ENCODE results near the gene OR8G5. TPM values are rescaled to one million over a fixed set of nuclear protein-coding genes. Genes with fewer than 3 reads are reported as not detected.

The OR8G5 gene, protein sequence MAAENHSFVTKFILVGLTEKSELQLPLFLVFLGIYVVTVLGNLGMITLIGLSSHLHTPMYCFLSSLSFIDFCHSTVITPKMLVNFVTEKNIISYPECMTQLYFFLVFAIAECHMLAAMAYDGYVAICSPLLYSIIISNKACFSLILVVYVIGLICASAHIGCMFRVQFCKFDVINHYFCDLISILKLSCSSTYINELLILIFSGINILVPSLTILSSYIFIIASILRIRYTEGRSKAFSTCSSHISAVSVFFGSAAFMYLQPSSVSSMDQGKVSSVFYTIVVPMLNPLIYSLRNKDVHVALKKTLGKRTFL
- total RNA-seq (0.05 TPM), polyA plus RNA-seq (0.14 TPM)
- long read RNA-seq, donor 1, result 0 reads
- long read RNA-seq, donor 2, result 0 reads
- long read RNA-seq, donor 3, result 0 reads
- long read RNA-seq, donor 4, result 0 reads
- long read RNA-seq, donor 5, result 0 reads
- long read RNA-seq, donor 6, result 0 reads
- long read RNA-seq, donor 7, result 0 reads
- long read RNA-seq, donor 8, result 0 reads
- long read RNA-seq, donor 9, result 0 reads
- long read RNA-seq, donor 10, result 0 reads

DNA sequence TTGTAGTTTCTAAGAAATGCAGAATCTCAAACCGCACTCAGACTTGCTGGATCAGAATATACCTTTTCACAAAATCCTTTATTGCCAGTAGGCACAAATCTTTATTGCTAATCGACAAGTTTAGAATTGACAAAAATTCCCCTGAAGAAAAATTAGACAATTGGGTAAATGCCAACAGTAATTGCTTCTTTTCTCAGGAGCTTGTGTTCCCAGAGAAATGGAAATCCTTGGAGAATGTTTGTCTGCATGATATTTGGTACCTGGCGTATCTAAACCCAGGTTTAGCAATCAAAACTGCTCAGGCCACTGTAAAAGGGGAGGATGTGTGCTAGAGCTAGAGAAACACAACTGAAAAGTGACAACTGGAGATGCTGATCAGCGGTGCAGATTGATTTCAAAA is at the start of gene OR8G5:
Gene OR8G5 (plus strand): TSS at position 301 of the 400 bp plus-strand sequence. CDS start 8,556 bp downstream, outside the sequence.
- 79% methylated on average over 4 of the region's 4 CpGs for WGBS
- no peaks in the 10 kb centered on the region for H3K36me3 ChIP-seq (ENCODE audit: control insufficient read depth in 2 of 2, insufficient read depth in 2 of 2, low read length in 1 of 2)
- no peak within 1 kb of the TSS for H3K27ac ChIP-seq (ENCODE audit: low read depth in 1 of 2, low read length in 1 of 2)
- no peak for DNase-seq (ENCODE audit: low read depth in 6 of 9, low spot score in 9 of 9)
- H3K27me3 ChIP-seq (ENCODE audit: control insufficient read depth in 2 of 2, insufficient read depth in 1 of 2, low read length in 1 of 2), result no peaks in the 10 kb centered on the region
- no peak within 1 kb of the TSS for H3K4me3 ChIP-seq (ENCODE audit: low read length in 2 of 2)
- no peaks in the 10 kb centered on the region for H3K9me3 ChIP-seq (ENCODE audit: control insufficient read depth in 2 of 2, insufficient read depth in 1 of 2, low read length in 1 of 2)
- no peaks in the 10 kb centered on the region for H3K4me1 ChIP-seq (ENCODE audit: control insufficient read depth in 2 of 2, insufficient read depth in 2 of 2, low read length in 2 of 2)

DNA sequence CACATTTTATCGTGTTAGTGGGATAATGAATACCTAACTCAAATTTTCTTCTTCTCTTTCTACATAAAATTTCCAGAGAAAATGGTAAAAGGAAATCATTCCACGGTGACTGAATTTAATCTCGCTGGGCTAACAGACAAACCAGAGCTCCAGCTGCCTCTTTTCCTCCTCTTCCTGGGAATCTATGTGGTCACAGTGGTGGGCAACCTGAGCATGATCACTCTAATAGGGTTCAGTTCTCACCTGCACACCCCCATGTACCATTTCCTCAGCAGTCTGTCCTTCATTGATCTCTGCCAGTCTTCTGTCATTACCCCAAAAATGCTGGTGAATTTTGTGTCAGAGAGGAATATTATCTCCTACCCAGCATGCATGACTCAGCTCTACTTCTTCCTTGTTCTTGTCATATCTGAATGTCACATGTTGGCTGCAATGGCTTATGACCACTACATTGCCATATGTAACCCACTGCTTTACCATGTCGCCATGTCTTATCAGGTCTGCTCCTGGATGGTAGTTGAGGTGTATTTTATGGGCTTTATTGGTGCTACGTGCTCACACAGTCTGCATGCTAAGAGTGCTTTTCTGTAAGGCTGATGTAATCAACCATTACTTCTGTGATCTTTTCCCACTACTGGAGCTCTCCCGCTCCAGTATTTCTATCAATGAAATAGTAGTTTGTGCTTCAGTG is 48.9 kb upstream of the OR8G5 start:
- Histone ChIP-seq H3K4me3 (ENCODE audit: low read length in 2 of 2) (no peak overlapping the region), H3K27me3 (ENCODE audit: control insufficient read depth in 2 of 2, insufficient read depth in 1 of 2, low read length in 1 of 2) (no peaks in the 10 kb centered on the region), H3K4me1 (ENCODE audit: control insufficient read depth in 2 of 2, insufficient read depth in 2 of 2, low read length in 2 of 2) (no peaks in the 10 kb centered on the region), H3K27ac (ENCODE audit: low read depth in 1 of 2, low read length in 1 of 2) (no peak overlapping the region), H3K36me3 (ENCODE audit: control insufficient read depth in 2 of 2, insufficient read depth in 2 of 2, low read length in 1 of 2) (no peaks in the 10 kb centered on the region), H3K9me3 (ENCODE audit: control insufficient read depth in 2 of 2, insufficient read depth in 1 of 2, low read length in 1 of 2) (no peaks in the 10 kb centered on the region)
- WGBS, result 74% methylated on average over 6 of the region's 6 CpGs
- DNase-seq (ENCODE audit: low read depth in 6 of 9, low spot score in 9 of 9), result no peak

DNA sequence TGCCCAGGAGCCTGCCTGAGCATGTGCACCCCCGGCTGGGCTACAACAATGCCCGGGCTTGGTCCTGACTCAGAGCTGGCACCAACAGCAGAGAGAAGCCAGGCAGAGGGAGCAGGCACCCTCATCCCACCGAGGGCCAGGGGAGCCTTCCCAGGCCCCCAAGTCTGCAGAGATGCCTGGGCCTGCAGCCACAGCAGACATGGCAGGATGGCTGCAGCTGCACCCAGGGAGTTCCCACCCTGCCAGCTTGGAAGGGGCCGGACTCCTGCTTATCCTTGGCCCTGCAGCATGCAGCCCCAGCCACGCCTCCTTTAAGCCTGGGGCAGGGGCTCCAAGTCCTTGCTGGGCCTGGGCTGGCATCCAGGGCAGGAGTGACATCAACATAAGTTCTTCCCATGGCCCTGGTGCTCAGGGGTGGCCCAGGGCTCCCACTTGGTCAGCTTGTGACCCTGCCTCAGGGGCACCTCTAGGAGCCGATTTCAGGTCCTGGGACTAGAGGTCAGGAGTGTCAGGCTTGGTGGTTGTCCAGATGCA is 46.3 kb upstream of the OR8G5 start:
- no peak overlapping the region for H3K27ac ChIP-seq (ENCODE audit: low read depth in 1 of 2, low read length in 1 of 2)
- no peak overlapping the region for H3K4me3 ChIP-seq (ENCODE audit: low read length in 2 of 2)
- no peaks in the 10 kb centered on the region for H3K4me1 ChIP-seq (ENCODE audit: control insufficient read depth in 2 of 2, insufficient read depth in 2 of 2, low read length in 2 of 2)
- no peaks in the 10 kb centered on the region for H3K9me3 ChIP-seq (ENCODE audit: control insufficient read depth in 2 of 2, insufficient read depth in 1 of 2, low read length in 1 of 2)
- H3K27me3 ChIP-seq (ENCODE audit: control insufficient read depth in 2 of 2, insufficient read depth in 1 of 2, low read length in 1 of 2), result no peaks in the 10 kb centered on the region
- no peaks in the 10 kb centered on the region for H3K36me3 ChIP-seq (ENCODE audit: control insufficient read depth in 2 of 2, insufficient read depth in 2 of 2, low read length in 1 of 2)
- 95% methylated on average over 6 of the region's 6 CpGs for WGBS
- DNase-seq (ENCODE audit: low read depth in 6 of 9, low spot score in 9 of 9), result no peak

DNA sequence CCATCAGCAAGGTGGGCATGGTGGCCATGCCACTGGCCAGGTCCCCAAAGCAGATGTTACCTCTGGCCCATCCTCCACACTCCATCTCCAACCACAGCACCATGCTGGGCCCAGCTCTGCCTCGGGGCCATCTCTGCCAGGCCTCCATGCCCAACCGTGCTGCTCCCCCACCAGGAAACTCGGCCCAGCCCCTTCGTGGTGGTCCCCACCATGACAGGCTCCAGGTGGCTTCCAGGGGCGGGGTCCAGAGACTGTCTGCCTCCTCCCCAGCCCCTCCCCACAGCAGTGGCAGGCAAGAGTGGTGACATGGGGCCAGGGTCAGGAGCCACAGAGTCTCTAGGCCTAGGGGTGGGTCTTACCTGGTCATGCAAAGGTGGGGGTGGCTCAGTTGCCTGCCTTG is 45.8 kb upstream of the OR8G5 start:
- Histone ChIP-seq H3K4me3 (ENCODE audit: low read length in 2 of 2) (no peak overlapping the region), H3K27me3 (ENCODE audit: control insufficient read depth in 2 of 2, insufficient read depth in 1 of 2, low read length in 1 of 2) (no peaks in the 10 kb centered on the region), H3K4me1 (ENCODE audit: control insufficient read depth in 2 of 2, insufficient read depth in 2 of 2, low read length in 2 of 2) (no peaks in the 10 kb centered on the region), H3K36me3 (ENCODE audit: control insufficient read depth in 2 of 2, insufficient read depth in 2 of 2, low read length in 1 of 2) (no peaks in the 10 kb centered on the region), H3K9me3 (ENCODE audit: control insufficient read depth in 2 of 2, insufficient read depth in 1 of 2, low read length in 1 of 2) (no peaks in the 10 kb centered on the region), H3K27ac (ENCODE audit: low read depth in 1 of 2, low read length in 1 of 2) (no peak overlapping the region)
- 94% methylated on average over 5 of the region's 5 CpGs for WGBS
- no peak for DNase-seq (ENCODE audit: low read depth in 6 of 9, low spot score in 9 of 9)

DNA sequence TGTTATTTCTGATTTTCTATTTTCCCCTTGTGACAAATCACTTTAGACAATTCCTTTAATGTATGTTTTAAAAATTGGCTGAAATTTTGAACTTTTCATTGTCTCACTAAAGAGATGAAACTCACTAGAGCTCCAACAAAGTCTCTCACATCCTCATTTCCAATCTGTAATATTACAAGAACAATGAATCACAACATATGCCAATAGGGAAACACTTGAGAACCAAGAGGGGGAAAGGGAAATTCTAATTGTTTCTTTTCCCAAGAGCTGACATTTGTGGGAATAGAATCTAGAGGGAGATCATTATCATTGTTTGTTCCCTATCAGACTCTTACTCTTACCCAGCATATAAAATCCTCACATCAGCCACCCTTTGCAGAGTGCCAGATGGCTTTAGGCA is 44.9 kb upstream of the OR8G5 start:
- DNase-seq (ENCODE audit: low read depth in 6 of 9, low spot score in 9 of 9), result no peak
- no peaks in the 10 kb centered on the region for H3K36me3 ChIP-seq (ENCODE audit: control insufficient read depth in 2 of 2, insufficient read depth in 2 of 2, low read length in 1 of 2)
- H3K9me3 ChIP-seq (ENCODE audit: control insufficient read depth in 2 of 2, insufficient read depth in 1 of 2, low read length in 1 of 2), result no peaks in the 10 kb centered on the region
- H3K27ac ChIP-seq (ENCODE audit: low read depth in 1 of 2, low read length in 1 of 2), result no peak overlapping the region
- H3K27me3 ChIP-seq (ENCODE audit: control insufficient read depth in 2 of 2, insufficient read depth in 1 of 2, low read length in 1 of 2), result no peaks in the 10 kb centered on the region
- no peaks in the 10 kb centered on the region for H3K4me1 ChIP-seq (ENCODE audit: control insufficient read depth in 2 of 2, insufficient read depth in 2 of 2, low read length in 2 of 2)
- no peak overlapping the region for H3K4me3 ChIP-seq (ENCODE audit: low read length in 2 of 2)

DNA sequence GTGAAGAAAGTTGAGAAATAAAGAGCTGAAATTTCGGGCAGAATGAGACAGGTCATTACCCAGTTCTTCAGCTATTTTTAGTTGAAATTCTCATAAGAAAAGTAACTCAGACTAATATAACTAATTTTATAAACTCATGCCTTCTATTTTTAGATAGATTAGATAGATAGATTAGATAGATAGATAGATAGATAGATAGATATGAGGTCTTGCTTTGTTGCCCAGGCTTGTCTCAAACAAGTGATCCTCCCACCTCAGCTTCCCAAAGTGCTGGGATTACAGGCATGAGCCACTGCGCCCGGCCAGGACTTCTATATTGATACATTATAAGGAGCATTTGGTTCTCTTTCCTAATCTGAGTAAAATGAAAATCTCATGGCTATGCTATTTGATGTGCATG is 42.1 kb upstream of the OR8G5 start:
- no peaks in the 10 kb centered on the region for H3K27me3 ChIP-seq (ENCODE audit: control insufficient read depth in 2 of 2, insufficient read depth in 1 of 2, low read length in 1 of 2)
- WGBS, result 94% methylated on average over 3 of the region's 3 CpGs
- no peak overlapping the region for H3K4me3 ChIP-seq (ENCODE audit: low read length in 2 of 2)
- H3K27ac ChIP-seq (ENCODE audit: low read depth in 1 of 2, low read length in 1 of 2), result no peak overlapping the region
- H3K9me3 ChIP-seq (ENCODE audit: control insufficient read depth in 2 of 2, insufficient read depth in 1 of 2, low read length in 1 of 2), result no peaks in the 10 kb centered on the region
- DNase-seq (ENCODE audit: low read depth in 6 of 9, low spot score in 9 of 9), result no peak
- H3K4me1 ChIP-seq (ENCODE audit: control insufficient read depth in 2 of 2, insufficient read depth in 2 of 2, low read length in 2 of 2), result no peaks in the 10 kb centered on the region
- no peaks in the 10 kb centered on the region for H3K36me3 ChIP-seq (ENCODE audit: control insufficient read depth in 2 of 2, insufficient read depth in 2 of 2, low read length in 1 of 2)

DNA sequence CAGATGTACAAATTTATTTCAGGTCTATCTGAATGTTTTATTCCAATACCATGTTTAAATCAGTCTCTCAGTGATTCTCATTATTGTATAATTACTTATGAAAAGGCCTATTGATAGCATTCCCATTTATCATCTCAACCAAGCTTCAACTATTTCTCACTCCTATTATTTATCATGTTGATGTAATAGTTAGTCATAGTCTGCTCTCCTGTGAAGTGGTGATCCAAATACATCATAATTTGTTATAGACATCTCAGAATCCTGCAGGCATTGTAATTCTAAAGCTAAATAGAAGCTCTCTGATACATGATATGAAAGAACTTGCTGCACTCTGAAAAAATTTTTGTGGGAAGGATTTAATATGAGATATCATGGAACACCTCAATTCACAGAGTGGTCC is 37.0 kb upstream of the OR8G5 start:
- Histone ChIP-seq H3K4me3 (ENCODE audit: low read length in 2 of 2) (no peak overlapping the region), H3K36me3 (ENCODE audit: control insufficient read depth in 2 of 2, insufficient read depth in 2 of 2, low read length in 1 of 2) (no peaks in the 10 kb centered on the region), H3K27ac (ENCODE audit: low read depth in 1 of 2, low read length in 1 of 2) (no peak overlapping the region), H3K4me1 (ENCODE audit: control insufficient read depth in 2 of 2, insufficient read depth in 2 of 2, low read length in 2 of 2) (no peaks in the 10 kb centered on the region), H3K27me3 (ENCODE audit: control insufficient read depth in 2 of 2, insufficient read depth in 1 of 2, low read length in 1 of 2) (no peaks in the 10 kb centered on the region), H3K9me3 (ENCODE audit: control insufficient read depth in 2 of 2, insufficient read depth in 1 of 2, low read length in 1 of 2) (no peaks in the 10 kb centered on the region)
- no peak for DNase-seq (ENCODE audit: low read depth in 6 of 9, low spot score in 9 of 9)

DNA sequence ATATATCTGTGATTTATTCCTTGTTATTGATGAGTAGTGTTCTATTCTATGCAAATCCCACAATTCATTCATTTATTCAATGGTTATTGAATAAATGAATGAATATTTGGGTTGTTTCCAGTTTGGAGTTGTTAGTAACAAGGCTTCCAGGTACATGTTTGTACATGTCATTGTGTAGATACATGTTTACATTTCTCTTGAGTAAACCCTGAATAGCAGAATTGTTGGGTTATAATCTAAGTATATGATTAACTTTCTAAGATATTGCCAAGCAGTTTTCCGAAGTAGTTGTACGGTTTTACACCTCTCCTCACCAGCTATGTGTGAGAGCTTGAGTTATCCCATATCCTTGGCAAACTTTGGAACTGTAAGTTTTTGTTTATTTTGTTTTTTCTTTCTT is 33.8 kb upstream of the OR8G5 start:
- H3K36me3 ChIP-seq (ENCODE audit: control insufficient read depth in 2 of 2, insufficient read depth in 2 of 2, low read length in 1 of 2), result no peaks in the 10 kb centered on the region
- 97% methylated on average over 2 of the region's 2 CpGs for WGBS
- H3K4me3 ChIP-seq (ENCODE audit: low read length in 2 of 2), result no peak overlapping the region
- DNase-seq (ENCODE audit: low read depth in 6 of 9, low spot score in 9 of 9), result no peak
- no peaks in the 10 kb centered on the region for H3K9me3 ChIP-seq (ENCODE audit: control insufficient read depth in 2 of 2, insufficient read depth in 1 of 2, low read length in 1 of 2)
- no peak overlapping the region for H3K27ac ChIP-seq (ENCODE audit: low read depth in 1 of 2, low read length in 1 of 2)
- H3K4me1 ChIP-seq (ENCODE audit: control insufficient read depth in 2 of 2, insufficient read depth in 2 of 2, low read length in 2 of 2), result no peaks in the 10 kb centered on the region
- no peaks in the 10 kb centered on the region for H3K27me3 ChIP-seq (ENCODE audit: control insufficient read depth in 2 of 2, insufficient read depth in 1 of 2, low read length in 1 of 2)
